NCI-H146 (cell line): ENCODE data around the gene NTM.

ENCODE experiments used
- DNase-seq: peaks from one replicate; lab custom pipeline; 2025; lab: John Stamatoyannopoulos, UW

NTM gene

DNA sequence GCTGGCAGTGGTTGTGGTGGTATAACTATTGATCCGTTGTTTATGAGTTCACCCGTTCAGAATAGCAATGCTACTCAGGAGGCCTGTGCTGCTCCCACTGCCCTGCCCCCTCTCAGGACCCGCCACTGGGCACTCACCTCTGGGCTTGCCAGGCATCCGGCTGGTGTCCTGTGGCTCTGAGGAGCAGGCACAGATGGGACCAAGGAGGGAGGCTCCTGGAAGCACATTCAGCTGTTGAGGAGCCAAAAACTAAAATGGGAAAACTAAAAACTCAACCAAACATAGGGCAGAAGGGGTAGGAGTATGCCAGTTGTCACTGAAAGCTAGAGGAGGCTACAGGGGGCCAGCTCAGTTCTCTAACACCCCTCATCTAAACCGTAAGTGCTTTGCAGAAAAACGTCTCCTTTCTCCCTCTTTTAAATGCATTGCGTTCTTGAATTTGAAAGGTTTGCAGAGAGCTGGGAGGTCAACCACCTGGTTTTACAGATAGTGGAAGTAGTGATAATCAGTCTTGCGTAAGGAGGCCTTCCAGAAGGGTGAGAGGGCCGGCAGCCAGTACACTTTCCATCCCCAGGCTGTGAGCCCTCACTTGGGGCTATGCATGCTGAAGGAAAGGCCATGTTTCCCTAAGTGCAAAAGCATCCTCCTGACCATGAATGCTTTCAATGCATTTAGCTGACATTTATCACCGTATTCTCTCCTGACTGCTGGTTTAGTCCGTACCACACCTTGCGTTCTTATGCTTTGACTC lies 547.4 kb downstream of the NTM start:
- DNase-seq = no peak

DNA sequence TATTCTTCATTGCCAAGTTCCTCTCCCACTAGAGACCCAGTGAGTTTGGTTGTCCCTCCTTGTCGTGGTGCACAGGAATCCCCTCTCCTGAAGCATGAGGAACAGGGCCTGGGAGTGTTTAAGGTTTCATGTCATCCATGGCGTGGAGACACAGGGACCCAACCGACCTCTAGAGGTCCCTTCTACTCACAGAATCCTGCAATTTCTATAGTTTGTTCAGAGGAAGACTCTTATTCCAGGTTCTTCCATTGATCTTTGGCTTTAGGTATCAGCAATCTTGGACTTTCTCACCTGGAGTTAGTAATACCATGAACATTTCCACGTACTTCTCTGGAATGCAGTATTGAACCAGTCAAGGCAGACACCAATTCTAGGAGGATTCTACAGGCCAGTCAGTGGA lies 548.2 kb downstream of the NTM start:
- DNase-seq = no peak

DNA sequence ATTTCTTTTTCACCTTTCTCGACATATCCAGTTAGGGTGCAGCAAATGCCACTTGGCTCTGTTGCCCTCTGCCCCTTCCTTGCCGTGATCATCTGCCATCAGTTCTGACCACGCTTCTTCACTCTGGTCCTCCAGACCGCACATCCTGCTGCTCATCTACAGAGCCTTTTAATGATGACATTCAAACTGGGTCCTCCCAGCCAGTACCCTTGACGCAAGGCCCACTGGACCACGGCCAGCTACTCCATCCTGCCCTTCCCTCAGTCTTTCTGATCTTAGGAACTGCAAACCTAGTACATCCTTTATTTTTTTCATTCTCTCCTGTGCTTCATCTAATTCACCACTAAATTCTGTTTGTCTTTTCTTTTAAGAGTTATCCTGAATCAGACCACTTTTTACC lies 551.8 kb downstream of the NTM start:
- DNase-seq = no peak

DNA sequence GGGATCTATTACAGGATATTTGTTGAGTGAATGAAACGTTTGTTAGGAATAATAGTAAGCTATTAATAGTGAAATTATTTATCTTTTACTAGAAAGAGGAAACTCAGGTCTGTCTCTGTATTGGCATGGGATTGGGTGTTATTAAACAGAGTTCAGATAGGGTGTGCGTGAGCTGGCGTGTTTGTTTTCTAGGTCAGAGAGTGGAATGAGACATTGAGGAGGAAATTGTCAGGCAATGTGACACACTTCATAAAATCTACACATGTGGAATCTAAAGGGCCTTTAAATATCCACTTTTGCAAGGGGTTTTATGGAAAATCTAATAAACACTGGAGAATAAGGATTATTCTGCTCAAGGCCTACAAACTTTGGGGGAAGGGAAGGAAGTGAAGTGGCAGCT lies 552.9 kb downstream of the NTM start:
- DNase-seq = no peak

GRCh38 chr11:131924001-131924400 lies 553.6 kb downstream of the NTM start:
- no peak for DNase-seq

GRCh38 chr11:131924457-131925201 lies 554.2 kb downstream of the NTM start:
- DNase-seq = no peak

DNA sequence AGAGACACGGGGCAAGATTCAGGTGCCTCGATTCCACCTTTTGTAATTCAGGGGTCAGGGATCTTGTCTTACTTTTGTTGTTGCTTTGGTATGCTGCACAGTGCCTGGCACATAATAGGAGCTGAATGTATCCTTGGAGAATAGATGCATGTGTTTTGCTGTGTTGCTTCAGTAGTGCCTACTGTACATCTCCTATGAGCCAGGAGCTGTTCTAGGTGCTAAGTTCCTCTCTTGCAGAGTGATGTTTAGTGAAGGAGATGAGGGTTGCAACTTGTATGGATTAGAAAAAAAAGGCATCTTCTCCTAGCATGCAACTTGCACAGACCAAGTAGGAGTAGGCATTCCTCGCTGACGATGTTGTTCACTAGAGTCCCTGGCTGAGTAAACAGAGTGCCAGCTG lies 555.4 kb downstream of the NTM start:
- DNase-seq = no peak

- DNase-seq = no peak
These were observed 558.6 kb downstream of the NTM start for GRCh38 chr11:131928992-131929391.

- no peak for DNase-seq
These were observed 562.3 kb downstream of the NTM start for GRCh38 chr11:131932584-131933325.

- no peak for DNase-seq
These were observed 563.6 kb downstream of the NTM start for GRCh38 chr11:131934006-131934405.

GRCh38 chr11:131938351-131938751 lies 567.9 kb downstream of the NTM start:
- no peak for DNase-seq

DNA sequence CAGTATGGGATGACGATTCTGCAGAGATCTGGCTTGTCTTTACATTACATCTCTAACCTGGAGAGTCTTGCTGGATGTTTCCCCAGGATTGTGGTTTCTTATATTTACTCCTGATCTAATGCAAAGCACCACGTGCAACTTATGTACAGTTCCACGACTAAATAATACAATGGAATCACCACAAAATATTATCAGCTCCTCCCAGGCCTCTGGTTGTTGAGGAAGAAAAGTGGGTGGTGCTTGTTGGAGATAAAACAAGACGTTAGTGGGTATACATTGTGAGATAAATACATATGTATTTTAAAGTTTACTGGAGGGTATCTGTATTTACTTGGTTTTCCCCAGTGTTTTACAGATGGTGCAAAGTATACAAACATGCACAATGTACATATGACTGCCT lies 569.7 kb downstream of the NTM start:
- no peak for DNase-seq

DNA sequence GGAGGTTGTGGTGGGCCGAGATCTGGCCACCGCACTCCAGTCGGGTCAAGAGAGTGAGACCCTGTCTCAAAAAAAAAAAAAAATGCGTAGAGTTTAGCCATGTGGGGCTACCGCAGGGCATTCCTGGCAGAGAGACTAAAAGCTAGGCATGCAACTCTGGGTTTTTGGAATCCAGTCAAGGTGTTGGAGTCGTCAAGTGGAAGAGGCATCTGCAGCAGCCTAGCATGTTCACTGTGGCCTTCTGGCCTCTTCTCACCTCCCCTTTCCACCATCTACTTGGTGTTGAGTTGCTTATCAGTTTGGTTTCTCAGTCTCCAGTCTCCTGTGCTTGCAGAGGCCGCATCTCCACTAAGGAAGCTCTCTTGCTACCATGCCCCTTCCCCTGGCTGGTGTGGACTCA lies 572.5 kb downstream of the NTM start:
- no peak for DNase-seq

GRCh38 chr11:131943295-131943694 lies 572.9 kb downstream of the NTM start:
- DNase-seq = peak; percentile 70

- DNase-seq = no peak
These were observed 574.3 kb downstream of the NTM start for GRCh38 chr11:131944736-131945135.

DNA sequence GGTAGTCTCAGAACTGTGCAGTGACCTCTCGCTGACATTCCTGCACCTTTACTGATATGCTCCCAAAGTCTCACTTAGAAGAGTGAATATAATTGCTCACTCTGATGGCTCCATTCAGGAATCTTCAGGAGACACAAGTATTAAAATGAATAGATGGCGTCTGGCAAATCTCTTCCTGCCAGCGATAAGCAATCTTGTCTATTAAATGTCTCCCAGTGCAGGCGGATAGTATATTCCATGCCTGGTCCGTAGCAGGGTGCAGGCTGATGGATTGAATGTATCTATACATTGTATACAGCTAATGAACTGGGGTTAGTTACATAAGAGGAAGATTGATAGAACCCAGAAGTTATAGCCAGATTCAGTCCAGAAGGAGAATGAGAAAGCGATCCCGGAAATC lies 575.3 kb downstream of the NTM start:
- no peak for DNase-seq

GRCh38 chr11:131947511-131947910 lies 577.1 kb downstream of the NTM start:
- no peak for DNase-seq

DNA sequence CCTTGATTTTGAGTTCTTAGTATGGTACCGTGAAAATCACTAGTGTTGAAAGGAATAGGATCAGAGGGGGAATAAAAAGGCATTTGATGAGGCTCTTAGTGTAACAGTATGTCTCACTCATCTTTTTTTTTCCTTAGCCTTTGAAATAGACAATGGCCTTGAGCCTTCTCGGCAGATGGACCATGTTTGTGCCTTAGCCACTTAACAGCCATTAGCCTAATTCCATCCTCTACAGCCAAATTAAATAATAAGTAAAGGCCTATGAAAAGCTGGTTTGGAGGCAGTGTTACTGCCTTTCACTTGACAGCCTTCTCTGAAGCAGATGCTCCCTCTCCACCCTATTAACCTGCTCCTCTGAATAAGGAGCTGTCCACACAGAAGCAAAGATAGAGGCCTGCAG lies 580.7 kb downstream of the NTM start:
- no peak for DNase-seq

DNA sequence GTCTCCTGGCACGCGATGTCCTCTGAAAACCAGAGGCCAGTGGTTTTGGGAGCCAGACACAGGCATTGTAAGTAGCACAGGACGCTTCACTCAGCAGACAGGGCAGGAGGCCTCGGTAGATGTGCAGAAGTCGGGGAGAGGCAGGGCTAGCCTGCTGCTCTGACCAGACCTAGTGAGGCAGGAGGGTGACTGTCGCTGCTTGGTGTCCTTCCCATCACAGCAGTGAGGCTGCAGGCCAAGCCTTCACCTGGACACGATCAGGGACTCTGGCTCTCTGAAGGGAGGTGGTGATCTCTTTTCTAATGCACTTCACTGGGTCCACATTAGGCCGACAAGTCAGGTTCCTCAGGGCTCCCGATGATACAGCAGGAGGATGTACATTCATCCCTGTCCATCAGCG lies 583.7 kb downstream of the NTM start:
- no peak for DNase-seq

DNA sequence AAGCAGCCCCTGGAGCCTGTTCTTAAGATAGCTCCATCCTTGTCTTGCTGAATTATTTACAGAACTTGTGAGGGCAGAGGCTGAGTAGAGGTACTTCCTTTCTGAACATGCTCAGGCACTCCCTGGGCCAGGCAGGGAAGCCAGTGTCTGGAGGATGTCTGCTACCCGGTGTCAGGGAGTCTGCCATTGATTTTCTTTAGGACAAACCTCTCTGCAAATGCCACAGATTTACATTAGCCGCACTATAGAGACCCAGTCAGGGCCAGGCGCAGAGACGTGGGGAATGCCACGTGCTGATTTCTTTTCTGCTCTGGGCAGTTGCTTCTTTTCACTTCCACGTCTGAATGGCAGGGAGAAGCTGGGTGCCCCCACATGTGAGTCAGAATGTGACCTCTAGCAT lies 585.5 kb downstream of the NTM start:
- no peak for DNase-seq

DNA sequence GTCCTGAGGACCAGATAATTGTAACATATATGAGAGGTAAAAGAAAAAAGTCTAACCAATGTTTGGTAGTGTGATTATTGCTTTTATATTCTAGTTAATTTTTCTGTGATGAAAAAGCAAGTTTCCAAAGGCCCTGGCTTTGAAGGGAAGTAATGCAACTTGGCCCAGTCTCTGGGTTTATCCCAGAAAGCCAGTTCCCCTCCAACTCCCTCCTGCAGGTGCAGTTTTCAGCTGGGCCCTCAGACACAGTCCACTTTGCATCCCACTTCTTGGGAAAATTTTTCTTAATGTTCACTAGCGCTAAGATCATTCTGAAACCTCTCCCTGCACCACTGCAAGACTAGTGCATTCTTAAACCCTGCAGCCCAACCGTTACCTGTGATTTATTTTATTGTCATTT lies 586.8 kb downstream of the NTM start:
- no peak for DNase-seq

GRCh38 chr11:131957875-131958274 lies 587.5 kb downstream of the NTM start:
- no peak for DNase-seq

GRCh38 chr11:131962818-131963217 lies 592.4 kb downstream of the NTM start:
- DNase-seq = no peak
